ENCODE results near the gene ISM1. TPM values are rescaled to one million over a fixed set of nuclear protein-coding genes. Genes with fewer than 3 reads are reported as not detected.
"Not testable (repeated sequence)": the region's sequence is repeated elsewhere in the genome, so short reads cannot be mapped to it uniquely, and the experiment has no call there.

The ISM1 gene
- total RNA-seq, 4 donors from 2014 or later = 2.3 to 17.5 (median 4.4) TPM

GRCh38 chr20:13228771-13229170 is 7.7 kb downstream of the ISM1 start:
- no peaks in the 10 kb centered on the region for H3K4me1 ChIP-seq
- WGBS, 2 donors = 68 to 83% methylated on average over 2 of the region's 2 CpGs
- no peak for DNase-seq
- no peak for TF ChIP-seq CTCF (IDR thresholded peaks at IDR 0.05)
- TF ChIP-seq POLR2A (IDR thresholded peaks at IDR 0.05) = no peak
- no peaks in the 10 kb centered on the region for H3K27me3 ChIP-seq
- no peak overlapping the region for H3K27ac ChIP-seq
- peaks cover 0 to 7% (median 6%) of the 10 kb centered on the region in 3 donors for H3K9me3 ChIP-seq
- no peaks in the 10 kb centered on the region for H3K36me3 ChIP-seq
- H3K4me3 ChIP-seq = no peak overlapping the region
- intact Hi-C loops (cut with DNase I) = no loop called here

GRCh38 chr20:13229538-13229937 is 8.5 kb downstream of the ISM1 start:
- no peak for DNase-seq
- Histone ChIP-seq H3K9me3 (peaks cover 0 to 7% (median 6%) of the 10 kb centered on the region in 3 donors), H3K4me3 (no peak overlapping the region), H3K36me3 (no peaks in the 10 kb centered on the region), H3K27ac (no peak overlapping the region), H3K27me3 (no peaks in the 10 kb centered on the region), H3K4me1 (no peaks in the 10 kb centered on the region)
- intact Hi-C loops (cut with DNase I) = no loop called here
- no peak for TF ChIP-seq CTCF (IDR thresholded peaks at IDR 0.05)
- no peak for TF ChIP-seq POLR2A (IDR thresholded peaks at IDR 0.05)

- WGBS, 2 donors = 36 to 48% methylated on average over 7 of the region's 7 CpGs
- H3K4me1 ChIP-seq = no peaks in the 10 kb centered on the region
- no peak overlapping the region for H3K27ac ChIP-seq
- DNase-seq = no peak
- no peak for TF ChIP-seq CTCF (IDR thresholded peaks at IDR 0.05)
- TF ChIP-seq POLR2A (IDR thresholded peaks at IDR 0.05) = no peak
- no peaks in the 10 kb centered on the region for H3K27me3 ChIP-seq
- no peaks in the 10 kb centered on the region for H3K36me3 ChIP-seq
- intact Hi-C loops (cut with DNase I) = no loop called here
- H3K9me3 ChIP-seq = peaks cover 0 to 6% (median 6%) of the 10 kb centered on the region in 3 donors
- H3K4me3 ChIP-seq = no peak overlapping the region
Measured at GRCh38 chr20:13231031-13231752, 10.1 kb downstream of the ISM1 start.

- intact Hi-C loops (cut with DNase I) = no loop called here
- H3K4me3 ChIP-seq = no peak overlapping the region
- no peak for TF ChIP-seq POLR2A (IDR thresholded peaks at IDR 0.05)
- TF ChIP-seq CTCF (IDR thresholded peaks at IDR 0.05) = no peak
- 77 to 83% methylated on average over 10 of the region's 10 CpGs for WGBS, 2 donors
- no peaks in the 10 kb centered on the region for H3K4me1 ChIP-seq
- DNase-seq = no peak
- H3K27ac ChIP-seq = no peak overlapping the region
- H3K27me3 ChIP-seq = no peaks in the 10 kb centered on the region
- no peaks in the 10 kb centered on the region for H3K9me3 ChIP-seq
- H3K36me3 ChIP-seq = no peaks in the 10 kb centered on the region
Measured at GRCh38 chr20:13232999-13233398, 11.9 kb downstream of the ISM1 start.

GRCh38 chr20:13234961-13235360 is 13.9 kb downstream of the ISM1 start:
- Histone ChIP-seq H3K4me1 (no peaks in the 10 kb centered on the region), H3K4me3 (no peak overlapping the region), H3K9me3 (no peaks in the 10 kb centered on the region), H3K27ac (no peak overlapping the region), H3K36me3 (no peaks in the 10 kb centered on the region), H3K27me3 (no peaks in the 10 kb centered on the region)
- intact Hi-C loops (cut with DNase I) = no loop called here
- DNase-seq = no peak
- TF ChIP-seq CTCF (IDR thresholded peaks at IDR 0.05) (no peak), POLR2A (IDR thresholded peaks at IDR 0.05) (no peak)
- 50 to 80% methylated on average over 1 of the region's 1 CpG for WGBS, 2 donors

- H3K4me1 ChIP-seq; H3K9me3 ChIP-seq; H3K27me3 ChIP-seq; H3K4me3 ChIP-seq; H3K27ac ChIP-seq; H3K36me3 ChIP-seq; DNase-seq; intact Hi-C loops (cut with DNase I): not testable (repeated sequence)
- WGBS, 2 donors = 81 to 100% methylated on average over 1 to 2 of the region's 2 CpGs
Measured at GRCh38 chr20:13236360-13236759, 15.3 kb downstream of the ISM1 start.
